Renal pelvis (tissue), 4 donors: ENCODE results near the gene NUAK1. TPM values are rescaled to one million over a fixed set of nuclear protein-coding genes. Genes with fewer than 3 reads are reported as not detected.

Experiments used
- DNase-seq: peaks from one replicate; pipeline ENCODE4 v3.0.0-alpha.2; 2013
- polyA plus RNA-seq, 3 donors: library from polyadenylated mRNA; unstranded; fragments of 120-200 nt; gene quantifications; one replicate each; pipeline ENCODE4 v1.2.1, GENCODE V29; 2013; ENCODE audit not compliant: insufficient read length in 3 of 3

The NUAK1 gene
- polyA plus RNA-seq, 3 donors: 9.7 to 11.9 (median 9.8) TPM

GRCh38 chr12:106088246-106088808 is 50.4 kb downstream of the NUAK1 start:
- no peak for DNase-seq

GRCh38 chr12:106086696-106087095 is 52.1 kb downstream of the NUAK1 start:
- no peak for DNase-seq

- DNase-seq: no peak
These were observed 53.5 kb downstream of the NUAK1 start for GRCh38 chr12:106085213-106085612.

GRCh38 chr12:106084759-106085158 is 54.0 kb downstream of the NUAK1 start:
- DNase-seq: no peak

GRCh38 chr12:106084014-106084671 is 54.6 kb downstream of the NUAK1 start:
- DNase-seq: peak; percentile 68

GRCh38 chr12:106082216-106083175 is 56.3 kb downstream of the NUAK1 start:
- DNase-seq: no peak

GRCh38 chr12:106081606-106082005 is 57.1 kb downstream of the NUAK1 start:
- no peak for DNase-seq

- no peak for DNase-seq
These were observed 58.0 kb downstream of the NUAK1 start for GRCh38 chr12:106080791-106081170.

- DNase-seq: no peak
These were observed 58.5 kb downstream of the NUAK1 start for GRCh38 chr12:106080041-106080790.

- no peak for DNase-seq
These were observed 59.5 kb downstream of the NUAK1 start for GRCh38 chr12:106079148-106079738.

- no peak for DNase-seq
These were observed 60.3 kb downstream of the NUAK1 start for GRCh38 chr12:106078358-106079010.

GRCh38 chr12:106074706-106075392 is 63.9 kb downstream of the NUAK1 start:
- peak; percentile 87 for DNase-seq

GRCh38 chr12:106074361-106074705 is 64.4 kb downstream of the NUAK1 start:
- no peak for DNase-seq

- no peak for DNase-seq
These were observed 65.6 kb downstream of the NUAK1 start for GRCh38 chr12:106073179-106073578.

GRCh38 chr12:106072751-106073150 is 66.0 kb downstream of the NUAK1 start:
- DNase-seq: no peak

- no peak for DNase-seq
These were observed 67.1 kb downstream of the NUAK1 start for GRCh38 chr12:106071686-106072085.

GRCh38 chr12:106070611-106071010 is 68.1 kb downstream of the NUAK1 start:
- DNase-seq: no peak

GRCh38 chr12:106070147-106070546 is 68.6 kb downstream of the NUAK1 start:
- DNase-seq: no peak

GRCh38 chr12:106068296-106068695 is 70.5 kb downstream of the NUAK1 start:
- no peak for DNase-seq

GRCh38 chr12:106067606-106068205 is 71.0 kb downstream of the NUAK1 start:
- DNase-seq: no peak
